HFFc6 (cell line): Measurements from ENCODE around the gene BCAS3. TPM values are rescaled to one million over a fixed set of nuclear protein-coding genes. Genes with fewer than 3 reads are reported as not detected.
"Not testable (repeated sequence)": the region's sequence is repeated elsewhere in the genome, so short reads cannot be mapped to it uniquely, and the experiment has no call there.

Experiments used
- DNase-seq: peaks from one replicate; pipeline ENCODE4 v3.0.0-alpha.2; 2018
- H3K27ac Mint-ChIP-seq: 2 replicates; pipeline ENCODE4 v1.8.0; 2020; ENCODE audit warnings: mild to moderate bottlenecking, mixed read lengths
- H3K27me3 Mint-ChIP-seq: 2 replicates; pipeline ENCODE4 v1.8.0; 2021; ENCODE audit warnings: mild to moderate bottlenecking, moderate library complexity, mixed read lengths; ENCODE audit not compliant: insufficient read depth
- H3K36me3 Mint-ChIP-seq: 2 replicates; pipeline ENCODE4 v1.8.0; 2021; ENCODE audit warnings: low read depth, mixed read lengths
- H3K4me1 Mint-ChIP-seq: 2 replicates; pipeline ENCODE4 v1.8.0; 2020; ENCODE audit warnings: low read depth, mixed read lengths
- H3K4me3 Mint-ChIP-seq: 2 replicates; pipeline ENCODE4 v1.8.0; 2020; ENCODE audit warnings: mild to moderate bottlenecking, moderate library complexity, mixed read lengths
- H3K9me3 Mint-ChIP-seq: 2 replicates; pipeline ENCODE4 v1.8.0; 2020; ENCODE audit warnings: mild to moderate bottlenecking, mixed read lengths
- total RNA-seq, 6 experiments: library from RNA; stranded (reverse); fragmentation: NEBNext Ultra II Directional; extraction: Animal tissue kit (Norgen Biotek cat#: 25700); gene quantifications; 2 replicates in 1 of 6; 3 replicates in 5 of 6; pipeline ENCODE4 v1.2.3, GENCODE V29; 2021
- TF ChIP-seq, protein P1 (sequence below): fragments of 200-600 bp; sonication (generic); IDR thresholded peaks from 2 replicates; pipeline ENCODE4 v1.5.0; 2021; ENCODE audit warnings: antibody characterized with exemption, mild to moderate bottlenecking

BCAS3 gene
- total RNA-seq, 6 experiments from 2014 or later = 9.8 to 13.8 (median 12.0) TPM

- TF ChIP-seq, protein P1, sequence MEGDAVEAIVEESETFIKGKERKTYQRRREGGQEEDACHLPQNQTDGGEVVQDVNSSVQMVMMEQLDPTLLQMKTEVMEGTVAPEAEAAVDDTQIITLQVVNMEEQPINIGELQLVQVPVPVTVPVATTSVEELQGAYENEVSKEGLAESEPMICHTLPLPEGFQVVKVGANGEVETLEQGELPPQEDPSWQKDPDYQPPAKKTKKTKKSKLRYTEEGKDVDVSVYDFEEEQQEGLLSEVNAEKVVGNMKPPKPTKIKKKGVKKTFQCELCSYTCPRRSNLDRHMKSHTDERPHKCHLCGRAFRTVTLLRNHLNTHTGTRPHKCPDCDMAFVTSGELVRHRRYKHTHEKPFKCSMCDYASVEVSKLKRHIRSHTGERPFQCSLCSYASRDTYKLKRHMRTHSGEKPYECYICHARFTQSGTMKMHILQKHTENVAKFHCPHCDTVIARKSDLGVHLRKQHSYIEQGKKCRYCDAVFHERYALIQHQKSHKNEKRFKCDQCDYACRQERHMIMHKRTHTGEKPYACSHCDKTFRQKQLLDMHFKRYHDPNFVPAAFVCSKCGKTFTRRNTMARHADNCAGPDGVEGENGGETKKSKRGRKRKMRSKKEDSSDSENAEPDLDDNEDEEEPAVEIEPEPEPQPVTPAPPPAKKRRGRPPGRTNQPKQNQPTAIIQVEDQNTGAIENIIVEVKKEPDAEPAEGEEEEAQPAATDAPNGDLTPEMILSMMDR = no peak
- H3K4me1 Mint-ChIP-seq = peaks cover 26% of the 10 kb centered on the region
- DNase-seq = no peak
- no peaks in the 10 kb centered on the region for H3K9me3 Mint-ChIP-seq
- H3K27ac Mint-ChIP-seq = no peak overlapping the region
- peaks cover 12% of the 10 kb centered on the region for H3K36me3 Mint-ChIP-seq
- H3K27me3 Mint-ChIP-seq = peaks cover 1% of the 10 kb centered on the region; the same call in 1 of the 2 replicates
- no peak overlapping the region for H3K4me3 Mint-ChIP-seq
Observed at GRCh38 chr17:60656499-60656898, 21.2 kb upstream of the BCAS3 start.

GRCh38 chr17:60659156-60659555 is 18.5 kb upstream of the BCAS3 start:
- TF ChIP-seq, protein P1 = no peak
- peaks cover 18% of the 10 kb centered on the region for H3K4me1 Mint-ChIP-seq
- peaks cover 1% of the 10 kb centered on the region; the same call in 1 of the 2 replicates for H3K27me3 Mint-ChIP-seq
- H3K9me3 Mint-ChIP-seq = no peaks in the 10 kb centered on the region
- H3K36me3 Mint-ChIP-seq = peaks cover 12% of the 10 kb centered on the region
- H3K4me3 Mint-ChIP-seq = no peak overlapping the region
- no peak overlapping the region for H3K27ac Mint-ChIP-seq
- no peak for DNase-seq

DNA sequence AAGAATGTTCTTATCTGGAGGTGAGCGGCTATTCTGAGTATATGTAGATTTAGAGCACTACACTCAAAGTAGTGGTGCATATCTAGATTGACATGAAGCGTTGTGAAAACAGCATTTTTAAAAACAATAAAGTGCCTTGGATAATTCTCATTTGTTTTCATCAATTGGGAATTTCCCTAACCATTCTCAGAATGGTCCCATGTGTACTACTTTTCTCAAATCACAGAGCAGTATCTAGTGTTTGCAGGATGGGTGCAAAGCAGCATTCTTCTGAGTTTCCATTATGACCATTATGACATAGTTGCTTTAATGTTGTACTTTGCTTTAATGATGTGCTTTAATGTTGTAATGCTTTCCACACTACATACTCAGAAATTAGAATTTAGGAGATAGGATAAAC is 16.2 kb upstream of the BCAS3 start:
- Mint-ChIP-seq H3K27me3 (peaks cover 1% of the 10 kb centered on the region; the same call in 1 of the 2 replicates), H3K9me3 (no peaks in the 10 kb centered on the region), H3K36me3 (peaks cover 11% of the 10 kb centered on the region), H3K4me3 (no peak overlapping the region), H3K4me1 (peaks cover 22% of the 10 kb centered on the region), H3K27ac (no peak overlapping the region)
- TF ChIP-seq, protein P1 = no peak
- no peak for DNase-seq

- Mint-ChIP-seq H3K27ac (peak overlapping the region; percentile 61), H3K4me1 (peaks cover 22% of the 10 kb centered on the region), H3K9me3 (no peaks in the 10 kb centered on the region), H3K27me3 (peaks cover 1% of the 10 kb centered on the region; the same call in 1 of the 2 replicates), H3K4me3 (no peak overlapping the region), H3K36me3 (peaks cover 6% of the 10 kb centered on the region)
- TF ChIP-seq, protein P1 = no peak
- peak; percentile 18 for DNase-seq
Observed at GRCh38 chr17:60664022-60664421, 13.6 kb upstream of the BCAS3 start.

GRCh38 chr17:60665602-60666001 is 12.0 kb upstream of the BCAS3 start:
- no peaks in the 10 kb centered on the region; the same call in 1 of the 2 replicates for H3K36me3 Mint-ChIP-seq
- TF ChIP-seq, protein P1 = no peak
- H3K27ac Mint-ChIP-seq = no peak overlapping the region
- H3K4me1 Mint-ChIP-seq = peaks cover 18% of the 10 kb centered on the region
- no peak overlapping the region for H3K4me3 Mint-ChIP-seq
- no peaks in the 10 kb centered on the region for H3K9me3 Mint-ChIP-seq
- H3K27me3 Mint-ChIP-seq = no peaks in the 10 kb centered on the region
- no peak for DNase-seq

GRCh38 chr17:60668741-60669140 is 8.9 kb upstream of the BCAS3 start:
- DNase-seq, H3K36me3 Mint-ChIP-seq, H3K9me3 Mint-ChIP-seq, H3K27me3 Mint-ChIP-seq, H3K27ac Mint-ChIP-seq, H3K4me3 Mint-ChIP-seq: not testable (repeated sequence)
- H3K4me1 Mint-ChIP-seq = peaks cover 16% of the 10 kb centered on the region
